Activated T-helper 1 cell treated with Interleukin-2 at 50 U/mL for 16 hours (primary cell): ENCODE data around the gene PEX26.
"Not testable (repeated sequence)": the region's sequence is repeated elsewhere in the genome, so short reads cannot be mapped to it uniquely, and the experiment has no call there.

Experiments
- DNase-seq: peaks from one replicate; pipeline ENCODE4 v3.0.0-alpha.2; 2020; ENCODE audit warnings: low read depth

The PEX26 gene

DNA sequence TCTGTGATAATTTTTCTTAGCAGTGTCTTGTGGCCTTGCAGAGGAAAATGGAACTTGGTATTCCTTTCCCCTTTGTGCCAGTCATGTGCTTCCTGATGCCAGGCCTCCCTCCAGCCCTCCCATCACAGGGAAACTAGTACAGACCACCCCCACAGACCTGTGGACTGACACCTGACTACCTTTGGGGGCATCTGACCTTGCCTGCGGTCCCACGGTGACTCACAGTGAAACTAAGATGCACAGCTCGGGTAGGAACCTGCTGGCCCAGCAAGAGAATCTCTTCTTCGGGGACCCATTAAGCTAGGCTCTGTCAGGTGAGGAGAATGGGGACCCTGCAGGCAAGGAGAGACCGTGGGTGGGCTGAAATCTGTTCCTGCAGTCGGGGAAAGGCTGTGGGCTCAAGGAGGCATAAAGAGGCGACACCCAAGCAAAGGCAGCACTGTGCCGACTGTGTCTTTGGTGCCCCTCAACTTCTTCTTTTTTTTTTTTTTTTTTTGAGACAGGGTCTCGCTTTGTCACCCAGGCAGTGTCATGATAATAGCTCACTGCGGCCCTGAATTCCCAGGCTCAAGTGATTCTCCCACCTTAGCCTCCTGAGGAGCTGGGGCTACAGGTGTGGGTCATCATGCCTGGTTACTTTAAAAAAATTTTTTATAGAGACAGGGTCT is 20.8 kb upstream of the PEX26 start:
- no peak for DNase-seq

DNA sequence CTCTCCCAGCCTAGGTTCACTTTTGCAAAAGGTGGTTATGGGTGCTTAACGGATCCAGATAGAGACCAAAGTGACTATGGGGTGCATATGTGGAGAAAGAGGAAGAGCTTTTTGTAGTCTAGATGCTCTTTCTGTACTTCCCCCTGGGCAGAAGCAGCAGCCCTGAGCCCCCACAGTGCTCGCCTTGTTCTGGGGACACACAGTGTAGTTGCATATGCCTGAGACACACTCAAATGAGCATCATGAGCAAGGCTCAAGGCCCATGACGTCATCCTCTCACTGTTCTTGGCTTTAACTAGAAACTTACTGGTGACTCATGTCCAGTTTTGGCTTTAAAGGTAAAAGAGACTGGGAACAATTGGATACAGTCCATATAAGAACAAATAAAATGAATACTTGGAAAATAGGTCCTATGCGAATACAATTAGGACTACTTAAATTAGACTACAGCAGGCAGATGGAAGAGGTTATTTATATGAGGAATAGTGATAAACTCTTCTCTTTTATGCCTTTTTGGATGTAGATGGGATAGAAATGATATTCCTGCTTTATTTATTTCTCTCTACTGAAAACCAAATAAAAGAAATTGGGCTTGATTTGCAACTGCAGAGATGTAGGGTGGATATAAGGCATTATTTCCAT is 20.1 kb upstream of the PEX26 start:
- DNase-seq: no peak

DNA sequence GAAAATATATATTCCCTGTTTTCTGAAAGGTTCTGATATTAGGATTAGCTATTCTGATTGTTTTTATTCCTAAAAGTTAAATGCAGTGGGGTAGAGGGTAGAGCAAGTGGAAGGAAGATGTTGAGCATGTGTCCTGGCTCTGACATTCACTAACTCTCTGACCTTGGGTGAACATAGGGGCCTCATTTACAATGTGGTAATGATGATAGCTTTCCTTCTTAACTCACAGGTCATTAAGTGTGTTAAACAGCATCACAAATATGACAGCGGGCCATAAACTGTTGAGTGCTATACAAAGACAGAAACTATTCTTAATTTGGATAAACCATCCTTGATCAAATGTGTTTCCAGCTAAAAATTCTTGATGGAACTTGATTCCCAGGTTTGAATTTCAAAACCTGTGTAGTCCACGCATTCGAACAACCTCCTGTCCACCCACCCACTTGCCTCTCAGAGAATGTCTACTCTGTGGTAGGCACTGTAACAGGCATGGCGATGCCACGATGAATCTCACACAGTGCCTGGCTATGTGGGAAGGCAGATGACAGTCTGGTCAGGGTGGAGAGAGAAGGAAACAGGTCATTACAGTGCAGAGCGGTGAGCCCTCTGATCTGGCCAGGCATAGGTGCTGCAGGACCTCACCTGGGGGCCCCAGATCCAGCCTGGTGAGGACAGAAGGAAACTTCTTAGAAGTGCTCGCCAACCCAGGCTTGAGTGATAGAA is 19.3 kb upstream of the PEX26 start:
- no peak for DNase-seq

DNA sequence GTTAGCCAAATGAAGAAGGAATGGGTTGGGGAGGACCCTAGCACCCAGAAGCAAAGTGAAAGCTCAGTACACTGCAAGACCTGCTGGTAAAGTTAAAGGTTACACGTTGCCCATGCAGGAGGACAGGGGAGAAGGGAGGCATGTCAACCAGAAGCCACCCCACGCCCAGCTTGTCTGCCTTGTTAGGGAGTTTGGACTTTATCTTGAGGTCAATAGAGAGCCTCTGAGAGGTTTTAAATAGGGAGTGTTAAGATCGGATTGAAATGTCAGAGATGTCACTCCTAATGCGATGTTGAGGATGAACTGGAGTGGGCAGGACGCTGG is 18.7 kb upstream of the PEX26 start:
- DNase-seq: no peak

DNA sequence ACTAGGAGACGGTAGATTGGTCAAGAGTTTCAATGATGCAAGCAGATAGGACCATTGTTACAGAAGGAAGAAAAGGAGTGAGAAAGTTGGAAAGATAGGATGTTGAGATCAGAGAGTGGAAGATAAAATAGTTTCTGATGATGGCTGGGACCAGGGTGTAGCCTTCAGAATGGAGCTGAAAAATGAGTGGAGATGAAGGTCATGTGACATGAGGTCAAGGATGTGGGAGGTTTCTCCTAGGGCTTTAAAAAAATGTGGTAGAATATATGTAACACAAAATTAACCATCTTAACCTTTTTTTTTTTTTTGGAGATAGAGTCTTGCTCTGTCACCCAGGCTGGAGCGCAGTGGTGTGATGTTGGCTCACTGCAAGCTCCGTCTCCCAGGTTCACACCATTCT is 18.3 kb upstream of the PEX26 start:
- DNase-seq: no peak

DNA sequence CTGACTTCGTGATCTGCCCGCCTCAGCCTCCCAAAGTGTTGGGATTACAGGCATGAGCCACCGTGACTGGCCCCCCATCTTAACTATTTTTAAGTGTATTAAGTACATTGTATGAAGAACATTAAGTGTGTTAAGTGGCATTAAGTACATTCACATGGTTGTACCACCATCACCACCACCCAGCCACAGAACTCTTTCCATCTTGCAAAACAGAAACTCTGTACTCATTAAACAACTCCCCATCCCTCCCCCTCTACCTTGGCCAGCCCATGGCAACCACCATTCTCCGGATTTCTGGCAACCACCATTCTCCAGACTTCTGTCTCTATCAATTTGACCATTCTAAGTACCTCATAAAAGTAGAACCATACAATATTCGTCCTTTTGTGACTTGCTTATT is 17.8 kb upstream of the PEX26 start:
- DNase-seq: no peak

DNA sequence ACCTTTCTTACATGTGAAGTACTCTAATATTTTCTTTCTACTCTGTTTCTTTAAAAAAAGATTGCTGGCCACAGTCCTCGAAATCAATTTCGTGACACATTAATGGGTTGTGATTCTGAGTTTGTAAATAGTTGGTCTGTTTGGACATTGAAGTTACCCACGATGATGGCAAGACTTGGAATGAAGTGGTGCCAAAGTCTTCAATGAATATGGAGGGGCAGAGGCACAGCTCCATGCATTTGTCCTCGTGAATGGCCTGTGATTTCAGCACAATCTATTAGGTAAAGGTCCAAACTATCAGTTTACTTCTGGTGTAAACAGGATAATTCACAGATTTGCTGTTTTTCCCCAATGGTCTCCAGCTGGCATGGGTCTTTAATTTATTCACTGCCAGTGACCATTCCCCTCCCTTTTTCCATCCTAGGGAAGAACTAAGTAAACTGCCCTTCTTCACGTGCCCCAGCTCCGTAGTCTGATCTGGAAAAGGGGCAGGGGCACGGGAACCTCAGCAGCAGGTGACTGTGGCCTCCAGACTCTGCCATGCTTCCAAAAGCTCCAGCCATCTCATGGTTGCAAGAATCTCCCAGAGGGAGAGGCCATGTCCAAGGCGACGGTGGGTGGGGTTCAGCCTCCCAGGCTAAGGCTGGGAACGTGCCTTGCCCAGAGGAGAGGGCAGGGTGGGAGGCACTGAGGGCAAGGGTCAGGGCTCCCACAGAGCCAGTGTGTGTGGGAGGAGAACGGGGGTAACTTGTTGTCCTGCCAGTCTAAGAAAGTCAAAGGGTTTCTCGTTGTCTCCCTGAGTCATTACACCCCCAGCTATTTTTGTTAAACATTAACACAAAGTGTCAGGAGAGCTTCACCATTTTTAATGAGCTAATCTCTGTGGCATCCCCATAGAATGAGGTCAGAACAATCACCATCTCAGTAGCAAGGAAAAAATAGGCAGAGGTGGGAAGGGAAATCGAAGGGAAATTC is 16.9 kb upstream of the PEX26 start:
- no peak for DNase-seq

DNA sequence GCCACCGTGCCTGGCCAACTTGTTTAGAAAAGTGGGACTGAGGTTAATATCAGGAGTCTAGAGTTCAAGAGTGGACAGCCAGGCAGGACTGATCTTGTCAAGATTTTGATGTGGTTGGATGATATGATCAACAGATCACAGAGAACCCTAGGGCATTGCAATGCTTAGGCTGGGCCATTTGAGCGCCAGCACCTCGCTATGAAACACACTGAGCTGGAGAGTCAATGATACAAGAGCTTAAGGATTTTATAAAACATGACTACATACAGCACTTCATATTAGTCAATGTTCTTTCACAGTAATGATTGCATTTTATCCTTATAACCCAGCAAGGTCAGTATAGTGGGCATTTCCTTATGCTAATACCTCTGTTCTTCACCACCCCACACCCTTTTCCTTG is 15.4 kb upstream of the PEX26 start:
- no peak for DNase-seq

DNA sequence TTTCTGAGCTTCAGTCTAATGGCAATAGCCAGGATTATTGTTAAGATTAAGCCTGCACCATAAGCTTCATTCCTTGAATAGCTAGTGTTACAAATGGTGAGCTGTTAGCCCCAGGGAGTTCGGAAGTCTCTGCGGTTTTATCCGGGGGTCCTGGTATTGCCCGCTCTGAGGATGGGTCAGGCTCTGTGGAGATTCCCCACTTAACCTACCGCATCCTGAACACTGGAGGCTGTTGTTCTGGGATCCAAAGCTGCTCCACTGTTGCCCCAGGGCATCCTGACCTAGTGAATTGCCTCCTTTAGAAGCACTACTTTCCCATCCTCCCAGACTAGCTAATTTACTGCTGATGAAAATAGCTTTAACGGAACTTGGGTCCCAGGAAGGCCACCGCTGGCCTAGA is 14.5 kb upstream of the PEX26 start:
- no peak for DNase-seq

DNA sequence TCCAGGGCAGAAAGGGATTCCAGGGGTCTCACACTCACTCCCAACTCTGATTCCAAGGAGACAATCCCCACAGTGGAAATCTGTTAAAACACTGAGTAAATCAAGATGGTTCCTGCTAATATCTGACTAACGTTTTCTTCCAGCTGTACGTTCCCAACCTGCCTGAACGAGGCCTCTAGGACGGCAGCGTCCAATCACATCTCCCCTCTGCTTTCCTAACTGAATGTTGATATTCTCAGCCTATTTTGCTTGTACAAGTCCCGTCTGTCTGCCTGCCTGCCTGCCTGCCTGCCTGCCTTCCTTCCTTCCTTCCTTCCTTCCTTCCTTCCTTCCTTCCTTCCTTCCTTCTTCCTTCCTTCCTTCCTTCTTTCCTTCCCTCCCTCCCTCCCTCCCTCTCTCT is 14.1 kb upstream of the PEX26 start:
- not testable (repeated sequence) for DNase-seq

DNA sequence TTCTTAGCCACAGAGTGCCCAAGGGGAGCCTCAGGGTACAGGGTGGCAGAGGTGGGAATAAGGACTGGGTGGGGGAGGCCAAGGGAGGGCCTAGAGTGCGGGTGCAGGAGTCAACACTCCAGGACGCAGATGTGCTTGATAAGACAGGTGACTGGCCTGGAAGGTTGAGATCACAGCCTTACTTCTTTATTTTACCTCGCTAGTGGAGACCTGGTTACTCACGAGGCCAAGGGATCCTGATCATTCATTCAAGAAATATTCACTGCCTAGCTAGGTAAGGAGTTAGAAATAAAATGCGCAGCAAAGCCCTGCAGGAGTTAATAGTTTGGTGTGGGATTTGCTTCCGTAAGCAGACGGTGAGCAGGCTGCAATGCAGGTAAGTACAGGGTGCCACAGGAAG is 13.2 kb upstream of the PEX26 start:
- no peak for DNase-seq

DNA sequence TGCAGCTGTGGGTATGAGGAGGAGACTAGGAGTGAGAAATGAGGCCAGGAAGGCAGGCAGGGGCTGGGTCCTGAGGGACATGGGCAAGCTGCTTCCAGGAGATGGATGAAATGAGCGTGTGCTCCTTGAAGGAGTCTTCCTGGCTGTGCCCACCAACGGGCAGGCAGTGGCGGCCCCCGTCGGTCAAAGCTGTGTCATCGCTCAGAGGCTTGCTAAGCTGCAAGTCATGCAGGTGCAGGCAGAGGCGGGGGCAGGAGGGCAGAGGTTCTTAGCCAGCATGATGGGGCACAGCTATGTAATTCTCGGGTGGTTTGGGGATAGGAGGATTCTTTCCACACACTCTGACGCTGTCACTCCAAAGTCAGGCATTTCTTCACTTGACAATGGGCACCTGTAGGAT is 12.5 kb upstream of the PEX26 start:
- no peak for DNase-seq

DNA sequence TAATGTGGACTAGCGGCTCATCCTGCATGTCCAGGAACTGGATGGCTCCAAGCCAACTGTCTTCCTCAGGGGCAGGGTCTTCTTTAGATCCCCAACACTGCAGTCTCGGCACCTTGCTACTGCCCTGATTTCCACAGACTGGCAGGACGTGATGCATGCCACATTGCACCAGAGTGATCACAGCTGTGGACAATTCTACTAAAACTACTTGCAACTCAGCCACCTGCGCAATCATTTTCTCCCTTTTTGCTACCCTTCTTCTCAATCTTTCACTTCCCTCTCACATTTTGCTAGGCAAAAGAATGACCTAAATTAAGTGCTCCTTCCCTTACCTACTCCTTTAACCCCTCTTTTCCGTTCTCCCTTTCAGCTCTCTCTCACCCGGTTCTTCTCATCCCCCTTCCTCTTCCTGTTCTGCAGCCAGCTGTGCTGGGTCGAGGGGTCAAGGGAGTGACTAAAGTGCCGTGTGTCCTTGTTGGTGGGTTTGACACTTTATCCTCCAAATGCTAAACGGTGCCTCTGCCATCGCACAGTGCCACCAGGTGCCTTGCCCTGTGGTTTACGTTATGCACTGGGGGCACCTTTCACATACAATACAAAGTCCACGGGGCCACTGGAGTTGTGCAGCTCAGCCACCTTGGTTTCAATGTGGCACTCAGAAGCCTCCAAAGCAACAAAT is 11.5 kb upstream of the PEX26 start:
- DNase-seq: no peak

DNA sequence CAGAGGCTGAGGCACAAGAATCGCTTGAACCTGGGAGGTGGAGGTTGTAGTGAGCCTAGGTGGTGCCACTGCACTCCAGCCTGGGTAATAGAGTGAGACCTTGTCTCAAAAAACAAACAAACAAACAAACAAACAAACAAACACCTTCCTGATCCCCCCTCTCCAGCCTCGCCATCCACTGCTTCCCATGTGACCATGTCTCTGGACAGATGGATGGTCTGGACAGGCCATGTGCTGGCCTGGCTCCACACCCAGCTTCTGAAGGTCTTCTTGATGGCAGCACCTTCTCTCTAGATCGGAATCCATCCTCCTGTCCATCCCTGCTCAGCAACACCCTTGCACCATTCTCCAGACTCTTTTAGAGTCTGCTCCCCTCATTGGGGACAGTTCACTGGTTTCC is 10.7 kb upstream of the PEX26 start:
- DNase-seq: no peak

DNA sequence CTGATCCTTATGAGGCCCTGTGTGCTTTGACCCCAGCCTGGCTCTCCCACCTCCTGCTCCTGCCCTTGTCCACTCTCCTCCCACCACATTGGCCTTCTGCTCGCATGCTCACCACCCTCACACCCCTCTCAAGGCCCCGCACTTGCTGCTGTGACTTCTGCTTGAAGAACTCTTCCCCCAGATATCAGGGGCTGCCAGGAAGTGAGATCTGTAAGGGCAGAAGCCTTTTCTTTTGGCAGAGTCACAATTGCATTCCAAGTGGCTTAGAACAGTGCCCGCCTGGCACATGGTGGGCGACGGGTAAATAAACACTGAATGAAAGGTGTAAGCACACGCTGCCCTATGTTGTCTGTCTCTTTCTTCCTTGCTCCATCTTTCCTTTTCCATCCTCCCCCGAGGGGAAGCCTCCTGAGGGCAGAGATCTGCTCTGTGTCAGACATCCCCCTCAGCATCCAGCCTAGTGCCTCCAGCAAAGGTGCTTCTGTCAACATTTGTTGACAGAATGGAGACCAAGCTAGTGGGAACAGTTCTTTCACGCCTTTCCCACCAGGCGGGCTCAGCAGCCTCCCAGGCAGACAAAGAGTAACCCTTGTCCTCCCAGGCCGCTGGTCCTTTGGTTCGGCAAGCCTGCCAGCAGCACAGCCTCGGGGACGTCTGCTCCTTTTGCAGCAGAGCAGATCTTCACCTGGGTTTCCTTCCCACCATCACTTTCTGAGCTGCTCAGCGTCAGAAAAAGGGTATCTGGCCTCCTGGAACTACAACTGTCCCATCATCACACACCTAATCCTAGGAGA is 10.0 kb upstream of the PEX26 start:
- no peak for DNase-seq

DNA sequence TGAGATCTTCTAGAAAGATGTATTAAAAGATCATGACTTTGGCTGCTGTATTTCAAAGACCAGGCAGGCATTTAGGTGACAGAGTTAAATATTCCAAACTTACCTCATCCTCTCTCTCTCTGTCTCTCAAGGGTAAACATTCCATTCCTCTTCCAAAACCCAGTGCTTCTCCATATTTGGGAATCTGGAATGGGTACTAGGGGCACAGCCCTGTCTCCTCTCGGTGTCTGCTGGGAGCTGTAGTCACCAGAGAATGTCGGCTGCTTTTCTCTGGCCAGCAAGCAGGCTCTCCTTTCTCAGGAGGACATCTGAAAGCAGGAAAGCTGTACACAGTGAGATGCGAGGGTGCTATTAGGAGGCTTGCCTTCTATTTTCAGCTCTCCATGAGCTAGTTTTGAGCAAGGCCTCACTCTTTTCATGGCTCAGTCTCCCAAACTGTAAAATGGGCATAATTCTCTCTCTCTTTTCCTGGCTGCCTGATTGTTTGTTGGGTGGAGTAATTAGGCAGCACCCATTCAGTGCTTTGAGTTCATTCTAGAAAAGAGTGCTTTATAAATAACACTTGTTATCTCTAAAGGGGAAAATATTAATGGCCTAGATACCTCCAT is 9.3 kb upstream of the PEX26 start:
- no peak for DNase-seq

DNA sequence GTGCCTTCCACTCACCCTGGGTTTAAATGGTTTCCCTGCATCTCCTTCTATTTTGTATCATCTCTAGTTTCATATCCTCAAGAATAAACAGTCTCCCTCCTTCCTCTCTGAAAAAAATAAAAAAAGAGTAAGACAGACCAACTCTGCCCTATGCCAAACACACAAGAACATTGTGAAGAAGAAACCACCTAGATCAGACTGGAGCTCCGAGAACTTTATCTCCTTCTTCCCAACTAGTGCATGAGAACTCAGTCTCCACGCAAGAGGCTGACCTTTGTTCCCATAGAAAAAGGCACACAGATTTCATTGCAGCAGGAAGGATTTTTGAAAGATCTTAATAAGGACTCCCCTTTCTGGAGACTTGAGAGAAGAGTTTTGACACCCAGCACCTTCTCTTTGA is 8.7 kb upstream of the PEX26 start:
- no peak for DNase-seq

DNA sequence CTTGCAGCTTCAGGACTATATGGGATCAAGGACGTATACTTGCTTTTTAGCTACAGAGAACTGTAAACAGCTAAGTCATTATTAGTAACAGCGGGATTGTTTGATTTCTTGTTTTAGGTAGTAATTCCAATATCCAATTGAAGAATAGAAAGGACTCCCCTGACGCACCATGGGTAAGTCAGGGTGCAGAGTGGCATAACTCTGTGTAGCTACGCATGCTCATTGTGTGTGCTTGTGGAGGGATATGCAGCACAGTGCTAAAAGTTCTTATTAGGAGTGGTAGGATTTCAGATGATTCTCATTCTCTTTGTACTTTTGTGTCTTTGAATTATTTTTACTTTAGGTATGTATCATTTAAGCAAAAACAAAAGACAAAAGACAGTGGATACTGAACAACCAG is 7.7 kb upstream of the PEX26 start:
- DNase-seq: no peak

DNA sequence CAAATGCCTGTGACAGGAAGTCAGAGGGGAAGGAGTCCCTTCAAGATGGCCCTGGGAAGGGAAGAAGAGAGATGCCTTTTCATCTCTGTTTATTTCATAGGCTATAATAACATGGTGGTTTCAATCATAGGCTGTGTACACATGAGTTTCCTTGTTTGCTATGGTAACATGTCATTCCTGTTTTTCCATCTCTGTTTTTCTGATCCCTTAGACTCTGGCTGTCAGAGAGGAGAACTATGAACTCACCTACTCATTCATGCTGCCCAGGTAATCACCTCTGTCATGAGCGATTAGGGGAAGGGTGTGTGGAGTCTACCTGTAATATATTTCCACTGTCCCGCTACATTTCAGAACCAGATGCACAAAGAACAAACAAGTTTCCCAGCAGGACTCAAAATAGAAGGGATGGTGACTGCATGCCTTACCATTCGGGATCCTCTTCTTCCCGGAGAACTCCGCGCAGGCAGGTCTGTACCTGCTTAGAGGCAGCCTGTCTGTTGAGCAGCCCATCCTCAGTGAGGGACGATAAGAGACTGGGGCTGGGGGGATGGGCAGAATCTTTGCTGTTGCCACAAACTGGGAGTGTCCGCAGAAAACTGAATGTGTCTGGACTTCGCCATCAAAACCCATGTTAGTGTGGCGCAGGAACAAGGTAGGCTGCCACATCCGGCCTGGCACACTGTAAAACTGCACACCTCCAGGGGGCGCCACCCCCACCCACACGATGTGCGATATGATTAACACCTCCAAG is 7.1 kb upstream of the PEX26 start:
- no peak for DNase-seq
